CD14-positive monocyte (primary cell): ENCODE measurements around the gene DNPEP. TPM values are rescaled to one million over a fixed set of nuclear protein-coding genes. Genes with fewer than 3 reads are reported as not detected.

ENCODE experiments used
- DNase-seq, 3 donors: peaks; one replicate each; pipeline ENCODE4 v3.0.0-alpha.2; 2011 to 2022
- H2AFZ ChIP-seq: 2 replicates; pipeline ENCODE4 v1.6.0; 2012; ENCODE audit warnings: mild to moderate bottlenecking, low read depth, low read length, inconsistent platforms; ENCODE audit not compliant: insufficient read depth, poor library complexity, severe bottlenecking
- H3K27ac ChIP-seq, 2 donors: 1 replicate in 1 of 2; 2 replicates in 1 of 2; pipeline ENCODE4 v1.5.1; 2012 to 2013; ENCODE audit warnings: low read length in 2 of 2, control low read depth in 1 of 2, inconsistent platforms in 1 of 2, low read depth in 1 of 2, mild to moderate bottlenecking in 1 of 2
- H3K27me3 ChIP-seq, 2 donors: one replicate each; pipeline versions ENCODE4 v1.6.0 to v1.6.1; 2011 to 2013; ENCODE audit warnings: low read length in 2 of 2; ENCODE audit not compliant: control insufficient read depth in 2 of 2, insufficient read depth in 2 of 2
- H3K36me3 ChIP-seq, 2 donors: replicated peaks in 1 of 2; 1 replicate in 1 of 2; 2 replicates in 1 of 2; pipeline versions ENCODE4 v1.5.1 to v1.6.1; 2012 to 2013; ENCODE audit warnings: low read length in 2 of 2, control low read depth in 1 of 2, inconsistent platforms in 1 of 2, mild to moderate bottlenecking in 1 of 2; ENCODE audit not compliant: insufficient read depth in 2 of 2, control insufficient read depth in 1 of 2
- H3K4me1 ChIP-seq, 2 donors: 1 replicate in 1 of 2; 2 replicates in 1 of 2; pipeline versions ENCODE4 v1.5.1 to v1.6.1; 2012 to 2013; ENCODE audit warnings: low read length in 2 of 2, control low read depth in 1 of 2, inconsistent platforms in 1 of 2, mild to moderate bottlenecking in 1 of 2, moderate library complexity in 1 of 2; ENCODE audit not compliant: insufficient read depth in 2 of 2, control insufficient read depth in 1 of 2
- H3K4me2 ChIP-seq: replicated peaks from 2 replicates; pipeline ENCODE3; 2012; ENCODE audit warnings: low read length, moderate library complexity, mild to moderate bottlenecking; ENCODE audit not compliant: poor library complexity, severe bottlenecking; ENCODE audit errors: extremely low read depth
- H3K4me3 ChIP-seq, 3 experiments: fragments of 200-600 bp in 1 of 3; sonication (generic) in 1 of 3; replicated peaks in 1 of 3; 1 replicate in 2 of 3; 2 replicates in 1 of 3; pipeline ENCODE4 v1.5.1; 2011 to 2013; ENCODE audit warnings: low read length in 3 of 3, mild to moderate bottlenecking in 3 of 3, control low read depth in 2 of 3, low read depth in 2 of 3, inconsistent platforms in 1 of 3, moderate library complexity in 1 of 3
- H3K79me2 ChIP-seq: 2 replicates; pipeline ENCODE4 v1.6.0; 2012; ENCODE audit warnings: mild to moderate bottlenecking, control low read depth, inconsistent platforms, low read length, moderate library complexity; ENCODE audit not compliant: insufficient read depth
- H3K9ac ChIP-seq: 2 replicates; pipeline ENCODE4 v1.6.0; 2017; ENCODE audit warnings: low read length, mild to moderate bottlenecking; ENCODE audit not compliant: insufficient read depth, poor library complexity, severe bottlenecking
- H3K9me3 ChIP-seq, 2 donors: replicated peaks in 1 of 2; 1 replicate in 1 of 2; 2 replicates in 1 of 2; pipeline versions ENCODE4 v1.5.1 to v1.6.1; 2012 to 2013; ENCODE audit warnings: low read length in 2 of 2, control low read depth in 1 of 2; ENCODE audit not compliant: control insufficient read depth in 1 of 2, insufficient read depth in 1 of 2
- H4K20me1 ChIP-seq: 2 replicates; pipeline ENCODE4 v1.6.0; 2012; ENCODE audit warnings: mild to moderate bottlenecking, low read length, control low read depth, moderate library complexity; ENCODE audit not compliant: insufficient read depth
- H3K27ac Mint-ChIP-seq, 7 donors: one replicate each; pipeline ENCODE4 v1.8.0; 2020; ENCODE audit warnings: mild to moderate bottlenecking in 7 of 7, mixed read lengths in 7 of 7, moderate library complexity in 6 of 7, inconsistent platforms in 2 of 7
- H3K27me3 Mint-ChIP-seq, 3 donors: one replicate each; pipeline ENCODE4 v1.8.0; 2021 to 2022; ENCODE audit warnings: low read depth in 3 of 3, mild to moderate bottlenecking in 3 of 3, mixed read lengths in 3 of 3, moderate library complexity in 3 of 3, inconsistent platforms in 1 of 3
- H3K36me3 Mint-ChIP-seq, 2 donors: one replicate each; pipeline ENCODE4 v1.8.0; 2020; ENCODE audit warnings: mixed read lengths in 2 of 2, inconsistent platforms in 1 of 2, mild to moderate bottlenecking in 1 of 2
- H3K4me1 Mint-ChIP-seq: one replicate; pipeline ENCODE4 v1.8.0; 2020; ENCODE audit warnings: mild to moderate bottlenecking, mixed read lengths
- H3K4me3 Mint-ChIP-seq, 2 donors: one replicate each; pipeline ENCODE4 v1.8.0; 2020; ENCODE audit warnings: mild to moderate bottlenecking in 2 of 2, mixed read lengths in 2 of 2, moderate library complexity in 1 of 2
- H3K9me3 Mint-ChIP-seq, 7 donors: one replicate each; pipeline ENCODE4 v1.8.0; 2020 to 2022; ENCODE audit warnings: mixed read lengths in 7 of 7, mild to moderate bottlenecking in 6 of 7, moderate library complexity in 6 of 7, inconsistent platforms in 2 of 7
- whole genome bisulfite sequencing: methylation state at CpG from one replicate; pipeline ENCODE4 v1.1.5; 2013; ENCODE audit warnings: missing lambda C conversion rate; ENCODE audit not compliant: insufficient coverage; 5-methylcytosine and 5-hydroxymethylcytosine counted together
- intact Hi-C, 2 donors: fragments of 100-400 bp; cut with micrococcal nuclease; formaldehyde crosslinking; loops; one replicate each; pipeline versions ENCODE4 v1.15.0 to v1.15.1; 2023
- polyA plus RNA-seq, 3 donors: library from polyadenylated mRNA; depleted of rRNA in 1 of 3; unstranded in 2 of 3; stranded (reverse) in 1 of 3; fragments of 300-500 nt in 2 of 3; fragments of >200 nt in 1 of 3; fragmentation: Illumina TruSeq in 2 of 3; gene quantifications; 1 replicate in 2 of 3; 2 replicates in 1 of 3; pipeline ENCODE4 v1.2.3, GENCODE V29; 2012 to 2021
- TF ChIP-seq, protein P1 (sequence below): fragments of 200-600 bp; IDR thresholded peaks from one replicate; pipeline ENCODE4 v1.8.0; 2022; ENCODE audit warnings: antibody characterized with exemption, mild to moderate bottlenecking

The DNPEP gene
- polyA plus RNA-seq, 3 donors = 51.6 to 83.1 (median 60.6) TPM

- H3K79me2 ChIP-seq = no peaks in the 10 kb centered on the region
- Mint-ChIP-seq H3K27ac (no peak overlapping the region), H3K9me3 (peaks cover 0 to 2% (median 0%) of the 10 kb centered on the region in 7 donors), H3K36me3 (no peaks in the 10 kb centered on the region), H3K4me3 (no peak overlapping the region), H3K4me1 (no peaks in the 10 kb centered on the region), H3K27me3 (peaks cover 24 to 37% (median 31%) of the 10 kb centered on the region in 3 donors)
- no peak overlapping the region for H3K9ac ChIP-seq
- no peak for DNase-seq
- no peaks in the 10 kb centered on the region for H3K4me1 ChIP-seq
- WGBS = 100% methylated on average over 1 of the region's 7 CpGs
- TF ChIP-seq, protein P1, sequence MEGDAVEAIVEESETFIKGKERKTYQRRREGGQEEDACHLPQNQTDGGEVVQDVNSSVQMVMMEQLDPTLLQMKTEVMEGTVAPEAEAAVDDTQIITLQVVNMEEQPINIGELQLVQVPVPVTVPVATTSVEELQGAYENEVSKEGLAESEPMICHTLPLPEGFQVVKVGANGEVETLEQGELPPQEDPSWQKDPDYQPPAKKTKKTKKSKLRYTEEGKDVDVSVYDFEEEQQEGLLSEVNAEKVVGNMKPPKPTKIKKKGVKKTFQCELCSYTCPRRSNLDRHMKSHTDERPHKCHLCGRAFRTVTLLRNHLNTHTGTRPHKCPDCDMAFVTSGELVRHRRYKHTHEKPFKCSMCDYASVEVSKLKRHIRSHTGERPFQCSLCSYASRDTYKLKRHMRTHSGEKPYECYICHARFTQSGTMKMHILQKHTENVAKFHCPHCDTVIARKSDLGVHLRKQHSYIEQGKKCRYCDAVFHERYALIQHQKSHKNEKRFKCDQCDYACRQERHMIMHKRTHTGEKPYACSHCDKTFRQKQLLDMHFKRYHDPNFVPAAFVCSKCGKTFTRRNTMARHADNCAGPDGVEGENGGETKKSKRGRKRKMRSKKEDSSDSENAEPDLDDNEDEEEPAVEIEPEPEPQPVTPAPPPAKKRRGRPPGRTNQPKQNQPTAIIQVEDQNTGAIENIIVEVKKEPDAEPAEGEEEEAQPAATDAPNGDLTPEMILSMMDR = no peak
- H3K4me2 ChIP-seq = no peak overlapping the region
- no peaks in the 10 kb centered on the region for H3K36me3 ChIP-seq
- no peaks in the 10 kb centered on the region for H4K20me1 ChIP-seq
- H3K4me3 ChIP-seq = no peak overlapping the region
- no peak overlapping the region for H2AFZ ChIP-seq
- H3K27ac ChIP-seq = no peak overlapping the region
- H3K27me3 ChIP-seq = peaks cover 0 to 2% of the 10 kb centered on the region in 2 donors
- no peaks in the 10 kb centered on the region for H3K9me3 ChIP-seq
- intact Hi-C loops = loop anchor here in 1 of 2 donors (10.0 kb wide), 1 partner anchor 188 kb away; no protein-coding TSS in a partner anchor
These were observed 38.9 kb upstream of the DNPEP start for GRCh38 chr2:219426534-219427136.

DNA sequence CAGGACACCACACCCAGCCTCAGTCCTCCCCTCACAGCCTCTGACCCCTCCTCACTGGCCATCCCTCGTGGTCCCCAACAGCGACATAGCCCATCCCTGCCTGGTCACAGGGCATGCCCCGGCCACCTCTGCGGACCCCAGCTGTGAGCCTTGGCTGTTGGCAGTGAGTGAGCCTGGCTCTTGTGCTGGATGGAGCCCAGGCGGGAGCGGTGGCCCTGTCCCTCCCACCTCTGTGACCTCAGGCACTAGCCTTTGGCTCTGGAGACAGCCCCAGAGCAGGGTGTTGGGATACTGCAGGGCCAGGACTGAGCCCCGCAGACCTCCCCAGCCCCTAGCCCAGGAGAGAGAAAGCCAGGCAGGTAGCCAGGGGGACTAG is 38.3 kb upstream of the DNPEP start:
- Mint-ChIP-seq H3K36me3 (no peaks in the 10 kb centered on the region), H3K27me3 (peaks cover 26 to 37% (median 32%) of the 10 kb centered on the region in 3 donors), H3K27ac (no peak overlapping the region), H3K9me3 (peaks cover 0 to 2% (median 0%) of the 10 kb centered on the region in 7 donors), H3K4me1 (no peaks in the 10 kb centered on the region), H3K4me3 (no peak overlapping the region)
- H3K9me3 ChIP-seq = no peaks in the 10 kb centered on the region
- no peaks in the 10 kb centered on the region for H3K36me3 ChIP-seq
- no peak overlapping the region for H2AFZ ChIP-seq
- no peak overlapping the region for H3K4me3 ChIP-seq
- WGBS = 68% methylated on average over 4 of the region's 7 CpGs
- no peaks in the 10 kb centered on the region for H4K20me1 ChIP-seq
- no peaks in the 10 kb centered on the region for H3K79me2 ChIP-seq
- H3K27me3 ChIP-seq = peaks cover 0 to 2% of the 10 kb centered on the region in 2 donors
- DNase-seq = no peak
- H3K27ac ChIP-seq = no peak overlapping the region
- H3K4me2 ChIP-seq = no peak overlapping the region
- H3K9ac ChIP-seq = no peak overlapping the region
- intact Hi-C loops = loop anchor here in 1 of 2 donors (10.0 kb wide), 1 partner anchor 189 kb away; no protein-coding TSS in a partner anchor
- TF ChIP-seq, protein P1 = no peak
- no peaks in the 10 kb centered on the region for H3K4me1 ChIP-seq
